ENCODE data around the gene IQCK.
"Not testable (repeated sequence)": the region's sequence is repeated elsewhere in the genome, so short reads cannot be mapped to it uniquely, and the experiment has no call there.

IQCK gene

DNA sequence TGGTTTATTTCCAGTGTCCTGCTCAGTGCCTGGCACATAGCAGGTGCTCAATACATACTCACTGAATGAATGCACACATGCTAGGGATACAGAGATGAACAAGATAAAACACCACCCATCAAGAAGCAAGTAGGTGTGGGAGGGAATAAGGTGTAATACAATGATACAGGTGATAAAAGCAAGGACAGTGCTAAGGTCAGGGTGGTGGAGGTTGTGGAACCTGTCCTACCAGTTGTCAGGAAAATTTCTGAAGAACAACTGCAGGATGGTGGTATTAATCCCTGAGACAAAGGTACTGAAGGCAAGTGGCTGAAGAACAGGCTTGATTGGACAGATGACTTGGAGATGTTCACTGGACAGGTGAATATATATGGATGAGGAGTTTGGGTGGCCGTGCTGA, 1.9 kb upstream of the IQCK start:
- no peak overlapping the region for H3K4me3 ChIP-seq (ENCODE audit: low read length)
- TF ChIP-seq, protein P1, sequence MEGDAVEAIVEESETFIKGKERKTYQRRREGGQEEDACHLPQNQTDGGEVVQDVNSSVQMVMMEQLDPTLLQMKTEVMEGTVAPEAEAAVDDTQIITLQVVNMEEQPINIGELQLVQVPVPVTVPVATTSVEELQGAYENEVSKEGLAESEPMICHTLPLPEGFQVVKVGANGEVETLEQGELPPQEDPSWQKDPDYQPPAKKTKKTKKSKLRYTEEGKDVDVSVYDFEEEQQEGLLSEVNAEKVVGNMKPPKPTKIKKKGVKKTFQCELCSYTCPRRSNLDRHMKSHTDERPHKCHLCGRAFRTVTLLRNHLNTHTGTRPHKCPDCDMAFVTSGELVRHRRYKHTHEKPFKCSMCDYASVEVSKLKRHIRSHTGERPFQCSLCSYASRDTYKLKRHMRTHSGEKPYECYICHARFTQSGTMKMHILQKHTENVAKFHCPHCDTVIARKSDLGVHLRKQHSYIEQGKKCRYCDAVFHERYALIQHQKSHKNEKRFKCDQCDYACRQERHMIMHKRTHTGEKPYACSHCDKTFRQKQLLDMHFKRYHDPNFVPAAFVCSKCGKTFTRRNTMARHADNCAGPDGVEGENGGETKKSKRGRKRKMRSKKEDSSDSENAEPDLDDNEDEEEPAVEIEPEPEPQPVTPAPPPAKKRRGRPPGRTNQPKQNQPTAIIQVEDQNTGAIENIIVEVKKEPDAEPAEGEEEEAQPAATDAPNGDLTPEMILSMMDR (IDR thresholded peaks at IDR 0.05; ENCODE audit: insufficient read depth, low read depth, low read length, missing control alignments), result no peak
- peak; percentile 60 for DNase-seq (ENCODE audit: low read depth)

DNA sequence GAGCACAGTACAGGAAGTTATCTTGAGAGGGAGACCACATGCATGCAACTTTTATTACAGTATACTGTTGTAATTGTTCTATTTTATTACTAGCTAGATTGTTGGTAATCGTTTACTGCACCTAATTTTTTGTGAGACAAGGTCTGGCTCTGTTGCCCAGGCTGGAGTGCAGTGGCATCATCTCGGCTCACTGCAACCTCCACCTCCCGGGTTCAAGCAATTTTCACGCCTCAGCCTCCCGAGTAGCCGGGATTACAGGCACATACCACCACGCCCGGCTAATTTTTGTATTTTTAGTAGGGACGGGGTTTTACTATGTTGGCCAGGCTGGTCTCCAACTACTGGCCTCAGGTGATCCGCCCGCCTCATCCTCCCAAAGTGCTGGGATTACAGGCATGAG, 1.3 kb upstream of the IQCK start:
- H3K4me3 ChIP-seq (ENCODE audit: low read length), result peak overlapping the region; percentile 88

DNA sequence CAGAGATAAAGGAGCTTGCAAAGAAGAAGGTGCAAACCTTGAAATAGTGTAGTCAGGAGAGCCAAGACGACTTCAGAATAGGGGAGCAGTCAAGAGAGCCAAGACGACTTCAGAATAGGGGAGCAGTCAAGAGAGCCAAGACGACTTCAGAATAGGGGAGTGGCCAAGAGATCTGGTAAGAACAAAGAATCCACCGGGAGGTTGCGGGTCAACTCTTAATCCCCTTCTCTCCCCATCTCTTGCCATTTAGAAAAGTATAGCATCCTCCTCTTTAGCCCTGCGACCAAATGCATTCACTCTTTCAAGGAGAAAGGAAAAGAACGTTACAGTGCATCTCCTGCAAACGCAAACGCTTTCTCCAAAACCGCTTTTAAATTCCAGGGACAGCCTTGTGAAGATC, 757 bp upstream of the IQCK start:
- TF ChIP-seq, protein P1 (IDR thresholded peaks at IDR 0.05; ENCODE audit: insufficient read depth, low read depth, low read length, missing control alignments), result no peak
- no peak for DNase-seq (ENCODE audit: low read depth)
- H3K4me3 ChIP-seq (ENCODE audit: low read length), result peak overlapping the region; percentile 88

More for the DNA sequence above, 1.3 kb upstream of the IQCK start:
- DNase-seq (ENCODE audit: low read depth), result not testable (repeated sequence)

DNA sequence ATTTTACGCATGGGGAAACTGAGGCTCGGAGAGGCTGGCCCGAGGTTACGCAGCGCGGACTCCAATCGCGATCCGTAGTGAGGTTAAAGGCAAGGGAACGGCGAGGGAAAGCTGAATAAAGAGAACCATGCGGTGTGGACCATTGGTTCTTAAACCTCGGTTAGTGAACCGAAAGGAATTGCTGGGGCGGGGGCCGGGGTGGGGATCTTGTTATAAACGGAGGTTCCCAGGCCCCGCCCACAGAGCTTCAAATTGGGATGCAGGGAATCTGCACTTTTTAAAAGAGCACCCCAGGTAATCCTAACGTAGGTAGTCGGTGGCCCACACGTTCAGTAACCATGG, 524 bp downstream of the IQCK start:
- H3K4me3 ChIP-seq (ENCODE audit: low read length), result peak overlapping the region; percentile 88
- peak; percentile 28 for DNase-seq (ENCODE audit: low read depth)
- TF ChIP-seq, protein P1 (IDR thresholded peaks at IDR 0.05; ENCODE audit: insufficient read depth, low read depth, low read length, missing control alignments), result no peak

DNA sequence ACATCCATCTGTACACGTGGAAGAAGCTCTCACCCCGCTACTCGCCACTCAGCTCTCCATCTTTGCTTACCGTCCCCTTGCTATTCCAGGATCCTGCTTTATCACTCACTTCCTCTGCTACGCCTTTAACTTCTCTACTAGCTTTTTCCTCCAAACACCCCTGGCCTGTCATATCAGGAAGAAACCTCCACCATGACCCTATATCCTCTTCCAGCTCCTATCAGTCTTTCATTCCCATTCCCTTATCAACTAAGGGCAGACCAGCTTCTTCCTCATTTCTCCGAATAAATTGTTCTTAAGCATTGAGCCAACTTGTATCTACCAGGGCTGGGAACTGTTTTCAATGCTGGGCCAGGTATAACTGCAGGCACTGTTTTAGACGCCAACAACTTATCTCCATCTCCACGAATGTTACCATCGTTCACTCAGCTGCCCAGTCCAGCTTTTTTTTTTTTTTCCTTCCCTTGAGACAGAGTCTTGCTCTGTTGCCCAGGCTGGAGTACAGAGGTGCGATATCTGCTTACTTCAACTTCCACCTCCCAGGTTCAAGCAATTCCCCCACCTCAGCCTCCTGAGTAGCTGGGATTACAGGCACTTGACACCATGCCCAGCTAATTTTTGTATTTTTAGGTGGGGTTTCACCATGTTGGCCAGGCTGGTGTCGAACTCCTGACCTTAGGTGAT, 4.3 kb downstream of the IQCK start:
- TF ChIP-seq, protein P1 (IDR thresholded peaks at IDR 0.05; ENCODE audit: insufficient read depth, low read depth, low read length, missing control alignments), result no peak
- H3K4me3 ChIP-seq (ENCODE audit: low read length), result no peak overlapping the region
- DNase-seq (ENCODE audit: low read depth), result no peak

DNA sequence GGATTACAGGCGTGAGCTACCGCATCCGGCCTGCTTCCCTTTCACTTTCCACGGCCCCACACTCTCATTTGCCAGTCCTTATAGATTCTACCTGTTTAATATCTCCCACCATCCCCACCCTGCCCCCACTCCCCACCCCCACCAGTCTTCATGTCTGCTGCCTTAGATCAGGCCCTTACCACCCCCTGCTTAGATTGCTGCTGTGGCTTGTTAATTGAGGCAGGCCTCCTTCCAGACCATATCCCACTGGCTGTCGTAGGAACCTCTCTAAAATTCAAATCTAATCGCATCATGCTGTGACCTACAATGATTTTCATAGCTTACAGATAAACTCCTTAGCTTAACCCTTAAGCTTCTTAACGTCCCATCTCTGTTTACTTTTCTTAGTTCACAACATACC, 4.9 kb downstream of the IQCK start:
- H3K4me3 ChIP-seq (ENCODE audit: low read length), result no peak overlapping the region
- DNase-seq (ENCODE audit: low read depth), result no peak
- TF ChIP-seq, protein P1 (IDR thresholded peaks at IDR 0.05; ENCODE audit: insufficient read depth, low read depth, low read length, missing control alignments), result no peak

DNA sequence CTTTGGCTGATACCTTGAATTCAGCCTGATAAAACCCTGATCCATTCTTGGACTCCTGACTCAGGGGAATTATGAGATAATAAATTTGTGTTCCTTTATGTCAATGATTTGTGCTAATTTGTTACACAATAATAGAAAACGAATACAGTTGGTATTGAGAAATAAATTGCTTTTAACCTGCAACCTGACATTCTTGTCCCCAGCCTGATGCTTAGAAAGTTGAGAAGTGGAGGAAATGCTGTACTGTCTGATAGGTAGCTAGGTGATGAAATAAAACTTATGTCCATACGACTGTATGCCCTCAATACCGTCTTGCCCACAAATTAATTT, 10.5 kb downstream of the IQCK start:
- TF ChIP-seq, protein P1 (IDR thresholded peaks at IDR 0.05; ENCODE audit: insufficient read depth, low read depth, low read length, missing control alignments), result no peak
- H3K4me3 ChIP-seq (ENCODE audit: low read length), result no peak overlapping the region
- DNase-seq (ENCODE audit: low read depth), result no peak

Data from epithelial cell of esophagus (primary cell).